Left forelimb (tissue), 1 donor: ENCODE measurements around the gene DNAH2.
A peak's percentile ranks its signal among the peaks of the same experiment; 100 is the strongest.

Experiments
- DNase-seq: peaks from one replicate; pipeline ENCODE4 v3.0.0-alpha.2; 2018; ENCODE audit warnings: low spot score

Gene DNAH2

DNA sequence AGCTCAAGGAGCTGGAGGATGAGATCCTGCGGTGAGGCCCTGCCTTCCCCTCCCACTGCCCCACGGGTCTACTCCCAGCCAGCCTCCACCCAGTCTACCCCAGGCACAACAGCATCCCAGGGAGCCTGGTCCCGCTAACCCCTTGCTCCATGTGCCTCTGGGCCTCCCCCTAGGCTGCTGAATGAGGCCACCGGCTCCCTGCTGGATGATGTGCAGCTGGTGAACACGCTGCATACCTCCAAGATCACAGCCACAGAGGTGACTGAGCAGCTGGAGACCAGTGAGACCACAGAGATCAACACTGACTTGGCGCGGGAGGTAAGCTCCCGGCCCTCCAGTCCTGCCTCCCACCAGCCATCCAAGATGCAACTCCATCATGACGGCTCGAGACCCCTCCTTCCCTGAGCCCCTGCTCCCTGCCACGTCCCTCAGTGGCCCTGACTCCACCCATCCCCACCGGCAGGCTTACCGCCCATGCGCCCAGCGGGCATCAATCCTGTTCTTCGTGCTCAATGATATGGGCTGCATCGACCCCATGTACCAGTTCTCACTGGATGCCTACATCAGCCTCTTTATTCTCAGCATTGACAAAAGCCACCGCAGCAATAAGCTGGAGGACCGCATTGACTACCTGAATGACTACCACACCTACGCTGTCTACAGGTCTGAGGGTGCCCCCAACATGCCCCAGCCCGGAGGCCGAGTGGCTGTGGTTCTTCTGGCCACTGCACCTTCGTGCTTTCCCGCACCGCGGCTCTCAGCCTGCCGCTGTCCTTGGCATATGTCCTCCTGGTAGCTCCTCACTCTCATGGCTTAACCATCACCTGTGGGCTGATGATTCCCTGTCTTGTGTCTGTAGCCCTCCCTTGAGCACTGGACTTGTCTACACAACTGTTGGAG is 101.5 kb downstream of the DNAH2 start:
- DNase-seq, result no peak

DNA sequence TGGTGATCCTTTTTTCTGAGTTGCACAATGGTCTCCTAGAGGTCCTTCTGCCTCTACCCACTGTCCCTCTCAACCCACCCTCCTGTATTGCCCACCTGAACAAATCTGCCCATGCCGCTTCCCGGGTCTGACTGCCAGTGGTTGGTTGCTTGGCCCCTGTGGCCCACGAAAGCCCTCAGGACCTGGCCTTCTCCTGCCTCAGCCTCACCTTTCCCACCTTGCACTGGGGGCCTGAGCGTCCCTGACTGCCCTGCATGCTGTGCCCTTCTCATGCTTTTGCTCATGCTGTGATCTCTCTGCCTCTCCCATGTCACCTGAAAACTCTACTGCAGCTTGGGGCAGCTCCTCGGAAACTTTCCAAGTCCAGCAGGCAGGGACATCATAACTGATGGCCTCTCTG is 102.7 kb downstream of the DNAH2 start:
- no peak for DNase-seq

DNA sequence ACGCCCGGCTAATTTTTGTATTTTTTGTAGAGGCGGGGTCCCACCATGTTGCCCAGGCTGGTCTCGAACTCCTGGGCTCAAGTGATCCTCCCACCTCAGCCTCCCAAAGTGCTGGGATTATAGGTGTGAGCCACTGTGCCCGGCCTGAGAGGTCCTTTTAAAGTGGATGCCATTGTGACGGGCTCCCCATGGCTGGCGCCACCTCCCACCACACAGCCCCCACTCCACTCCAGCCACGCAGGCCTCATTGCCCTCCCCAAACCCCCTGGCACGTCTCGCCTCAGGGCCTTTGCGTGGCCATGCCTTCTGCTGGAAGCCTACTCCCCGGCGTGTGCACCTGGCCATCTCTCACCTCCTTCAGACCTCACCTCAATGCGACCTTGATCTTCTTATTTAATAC is 104.6 kb downstream of the DNAH2 start:
- no peak for DNase-seq

DNA sequence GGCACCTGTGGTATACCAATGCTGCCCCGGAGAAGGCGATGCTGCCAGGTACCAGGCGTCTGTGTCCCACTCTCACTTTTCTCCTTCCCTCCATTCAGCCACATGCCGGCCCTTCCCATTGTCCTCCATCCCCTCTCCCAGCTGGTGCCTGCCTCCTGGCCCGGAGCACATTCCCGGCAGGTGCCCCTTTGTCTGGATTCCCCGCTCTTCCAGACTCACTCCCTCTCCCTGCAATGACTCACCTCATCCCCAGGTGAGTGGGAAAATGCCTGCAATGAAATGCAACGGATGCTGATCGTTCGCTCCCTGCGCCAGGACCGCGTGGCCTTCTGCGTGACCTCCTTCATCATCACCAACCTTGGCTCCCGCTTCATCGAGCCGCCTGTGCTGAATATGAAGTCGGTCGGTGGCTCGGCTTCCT is 106.0 kb downstream of the DNAH2 start:
- DNase-seq, result no peak

DNA sequence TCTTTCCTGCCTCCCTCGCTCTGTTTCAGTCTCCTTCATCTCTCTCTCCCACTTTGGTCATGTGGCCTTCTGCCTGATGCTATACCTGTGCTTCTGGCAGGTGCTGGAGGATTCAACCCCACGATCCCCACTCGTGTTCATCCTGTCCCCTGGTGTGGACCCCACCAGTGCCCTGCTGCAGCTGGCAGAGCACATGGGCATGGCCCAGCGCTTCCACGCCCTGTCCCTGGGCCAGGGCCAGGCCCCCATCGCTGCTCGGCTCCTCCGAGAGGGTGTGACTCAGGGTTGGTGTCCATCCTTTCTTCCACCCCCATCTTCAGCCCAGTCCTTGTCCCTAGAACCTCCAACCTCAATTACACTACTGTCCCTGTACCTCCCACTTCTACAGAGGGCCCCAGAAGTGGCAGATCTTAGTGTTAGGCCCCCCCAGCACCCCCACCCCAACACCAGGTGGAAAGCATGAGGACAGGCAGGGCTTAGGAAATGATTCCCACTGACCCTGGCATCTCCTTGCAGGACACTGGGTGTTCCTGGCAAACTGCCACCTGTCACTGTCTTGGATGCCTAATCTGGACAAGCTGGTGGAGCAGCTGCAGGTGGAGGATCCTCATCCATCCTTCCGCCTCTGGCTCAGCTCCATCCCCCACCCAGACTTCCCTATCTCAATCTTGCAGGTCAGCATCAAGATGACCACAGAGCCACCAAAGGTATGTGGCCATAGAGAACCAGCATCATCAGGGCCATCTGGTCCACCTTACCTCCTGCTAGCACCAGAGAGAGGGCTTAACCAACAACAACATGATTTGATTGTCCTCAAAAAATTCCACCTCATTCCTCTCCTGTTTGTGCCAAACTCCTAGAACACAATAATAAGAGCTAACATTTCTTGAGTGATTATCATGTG is 106.7 kb downstream of the DNAH2 start:
- no peak for DNase-seq

DNA sequence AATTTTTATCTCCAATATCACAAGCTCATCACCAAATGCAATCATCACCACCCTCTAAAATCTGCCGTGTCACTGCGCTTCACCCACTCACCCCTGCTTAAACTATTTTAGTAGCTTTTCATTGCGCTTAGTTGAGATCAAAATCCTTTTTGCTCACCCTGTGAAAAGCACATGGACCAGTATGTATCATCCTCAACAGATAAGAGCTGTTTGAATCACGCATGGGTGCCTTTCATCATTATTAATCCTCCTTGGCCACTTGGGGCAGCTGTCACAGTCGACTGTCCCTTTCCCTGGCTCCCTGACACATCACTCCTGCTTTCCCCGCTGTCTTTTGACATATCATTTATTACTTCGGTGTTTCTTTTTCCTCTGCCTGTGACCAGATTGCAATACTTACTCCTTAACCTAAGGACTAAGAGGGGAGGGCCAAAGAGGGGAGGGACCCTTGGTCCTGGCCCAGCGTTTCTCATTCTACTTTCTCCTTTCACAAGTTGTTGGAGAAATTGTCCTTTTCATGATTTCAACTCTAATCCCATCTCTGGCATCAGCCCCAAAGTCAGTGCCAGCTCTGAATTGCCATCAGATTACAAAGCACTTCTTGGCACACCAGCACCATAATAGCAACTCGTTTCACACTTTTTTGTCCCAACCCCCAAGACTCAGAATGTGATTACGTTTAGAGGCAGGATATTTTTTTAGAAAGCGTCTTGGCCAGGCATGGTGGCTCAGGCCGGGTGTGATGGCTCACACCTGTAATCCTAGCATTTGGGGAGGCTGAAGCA is 107.9 kb downstream of the DNAH2 start:
- no peak for DNase-seq

DNA sequence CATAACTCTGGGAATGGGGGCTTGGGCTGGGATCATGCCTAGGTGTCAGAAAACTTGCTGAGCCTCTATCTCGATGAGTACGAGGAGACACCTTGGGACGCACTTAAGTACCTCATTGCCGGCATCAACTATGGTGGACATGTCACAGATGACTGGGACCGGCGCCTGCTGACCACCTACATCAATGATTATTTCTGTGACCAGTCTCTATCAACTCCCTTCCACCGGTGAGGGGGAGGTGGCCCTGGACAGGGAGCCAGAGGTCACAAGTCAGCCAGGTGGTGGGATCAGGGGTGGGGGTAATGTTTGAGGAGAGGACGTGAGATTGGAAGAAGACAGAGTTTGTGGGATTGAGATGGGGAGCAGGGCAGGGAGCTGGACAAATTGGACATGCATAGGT is 113.1 kb downstream of the DNAH2 start:
- no peak for DNase-seq

DNA sequence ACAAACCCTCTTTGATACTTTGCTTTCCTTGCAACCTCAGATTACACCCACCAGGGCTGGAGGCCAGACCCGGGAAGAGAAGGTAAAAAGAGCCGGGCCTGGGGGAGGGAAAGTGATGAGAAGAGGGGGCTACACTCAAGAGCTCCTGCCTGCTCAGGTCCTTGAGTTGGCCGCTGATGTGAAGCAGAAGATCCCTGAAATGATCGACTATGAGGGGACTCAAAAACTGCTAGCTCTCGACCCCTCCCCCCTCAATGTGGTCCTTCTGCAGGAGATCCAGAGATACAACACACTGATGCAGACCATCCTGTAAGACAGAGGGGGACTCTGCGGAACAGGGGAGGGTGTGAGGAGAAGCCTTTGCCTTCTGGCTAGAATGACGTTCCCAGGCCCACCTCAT is 113.7 kb downstream of the DNAH2 start:
- no peak for DNase-seq

DNA sequence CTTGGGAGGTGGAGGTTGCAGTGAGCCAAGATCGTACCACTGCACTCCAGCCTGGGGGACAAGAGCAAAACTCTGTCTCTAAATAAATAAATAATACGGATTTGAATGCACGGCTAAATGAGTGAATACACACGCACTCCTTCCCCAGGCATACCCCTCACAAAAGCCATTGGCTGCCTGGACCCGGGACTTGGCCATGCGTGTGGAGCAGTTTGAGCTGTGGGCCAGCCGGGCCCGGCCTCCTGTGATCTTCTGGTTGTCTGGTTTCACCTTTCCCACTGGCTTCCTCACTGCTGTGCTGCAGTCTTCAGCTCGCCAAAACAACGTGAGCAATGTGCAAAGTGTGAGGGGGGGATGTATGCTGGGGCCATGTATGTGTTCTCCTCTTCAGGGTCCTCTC is 114.9 kb downstream of the DNAH2 start:
- no peak for DNase-seq

DNA sequence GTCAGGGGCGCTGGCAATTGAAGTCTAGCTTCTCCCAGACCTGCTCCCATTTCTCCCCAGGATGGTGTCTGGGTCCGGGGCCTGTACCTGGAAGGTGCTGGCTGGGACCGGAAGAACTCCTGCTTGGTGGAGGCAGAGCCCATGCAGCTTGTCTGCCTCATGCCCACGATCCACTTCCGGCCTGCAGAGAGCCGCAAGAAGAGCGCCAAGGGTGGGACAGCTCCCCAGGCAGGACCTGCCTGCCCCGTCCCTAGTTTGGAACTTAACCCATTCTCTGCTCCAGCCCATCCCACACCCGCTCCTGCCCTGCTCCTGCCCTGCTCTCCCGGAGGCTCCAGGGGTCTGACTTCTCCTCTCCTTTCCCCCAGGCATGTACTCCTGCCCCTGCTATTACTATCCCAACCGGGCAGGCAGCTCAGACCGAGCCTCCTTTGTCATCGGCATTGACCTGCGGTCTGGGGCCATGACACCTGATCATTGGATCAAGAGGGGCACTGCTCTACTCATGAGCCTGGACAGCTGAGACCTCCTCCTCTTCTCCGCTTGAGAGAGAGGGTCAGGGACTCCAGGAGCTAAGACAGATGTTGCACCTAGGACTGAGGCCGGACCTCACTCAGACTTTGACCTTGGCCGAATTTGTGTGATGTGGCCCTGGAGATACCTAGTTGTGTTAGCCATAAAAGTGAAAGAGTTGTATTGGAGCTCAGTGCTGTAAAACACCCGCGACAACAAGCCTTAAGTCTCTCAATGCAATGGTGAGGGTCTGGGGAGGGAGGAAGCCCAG is 115.7 kb downstream of the DNAH2 start:
- no peak for DNase-seq

DNA sequence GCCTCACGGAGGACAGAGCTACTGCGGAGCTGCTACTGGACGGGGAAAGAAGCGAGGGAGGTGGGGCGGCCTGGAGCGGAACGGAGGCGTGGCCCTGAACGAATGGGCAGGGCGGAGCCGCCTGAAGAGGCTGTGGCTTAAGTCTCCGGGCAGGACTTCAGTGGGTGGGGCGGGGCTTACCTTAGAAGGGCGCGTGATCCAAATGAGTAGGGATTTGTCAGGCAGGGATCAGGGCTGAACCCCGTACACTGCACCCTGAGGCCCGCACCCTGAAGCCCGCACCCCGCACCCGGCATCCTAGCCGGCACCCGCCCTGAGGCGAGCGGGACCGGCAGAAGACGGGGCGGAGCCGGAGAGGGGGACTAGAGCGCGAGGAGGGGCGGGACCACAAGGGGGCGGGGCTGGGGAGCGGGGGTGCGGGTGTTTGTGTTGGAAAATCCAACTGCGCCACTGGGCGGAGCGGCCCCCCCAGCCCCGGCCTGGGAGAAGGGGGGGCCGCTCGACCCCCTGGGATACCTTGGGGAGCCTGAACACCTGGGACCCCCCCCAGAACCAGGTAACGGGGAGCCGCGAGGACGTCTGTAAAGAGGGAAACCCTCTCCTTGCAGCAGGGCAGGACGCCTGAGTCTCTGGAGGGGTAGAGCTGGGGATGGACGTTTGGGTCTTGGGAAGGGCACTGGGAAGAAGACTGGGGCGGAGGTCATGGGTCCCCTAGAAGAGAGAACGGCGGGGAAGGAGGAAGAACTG is 116.4 kb downstream of the DNAH2 start, which contains the start of gene KDM6B:
TSS of gene KDM6B (plus strand) at position 423 of the 747 bp plus-strand sequence. CDS start 11,338 bp downstream, outside the sequence.
- peak; percentile 92 for DNase-seq

DNA sequence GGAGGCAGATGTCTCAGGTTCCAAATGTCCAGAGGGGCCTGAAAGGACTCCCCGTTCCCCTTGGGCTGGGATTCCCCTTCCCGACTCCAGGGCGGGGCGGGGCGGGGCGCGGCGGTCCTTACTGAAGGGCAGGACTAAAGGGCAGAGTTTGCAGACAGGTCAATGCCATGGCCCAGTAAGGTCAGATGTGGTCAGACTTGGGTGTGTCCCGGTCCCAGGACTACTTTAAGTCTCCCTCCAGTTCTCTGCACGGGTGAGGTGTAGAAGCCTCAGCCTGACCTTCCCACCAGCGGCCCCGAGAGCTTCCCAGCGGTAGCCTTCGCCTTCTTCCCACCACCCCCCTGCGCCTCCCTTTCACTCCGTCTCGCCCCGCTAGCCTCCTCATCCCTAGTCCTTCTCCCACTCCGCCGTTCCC is 117.0 kb downstream of the DNAH2 start:
- DNase-seq, result no peak

DNA sequence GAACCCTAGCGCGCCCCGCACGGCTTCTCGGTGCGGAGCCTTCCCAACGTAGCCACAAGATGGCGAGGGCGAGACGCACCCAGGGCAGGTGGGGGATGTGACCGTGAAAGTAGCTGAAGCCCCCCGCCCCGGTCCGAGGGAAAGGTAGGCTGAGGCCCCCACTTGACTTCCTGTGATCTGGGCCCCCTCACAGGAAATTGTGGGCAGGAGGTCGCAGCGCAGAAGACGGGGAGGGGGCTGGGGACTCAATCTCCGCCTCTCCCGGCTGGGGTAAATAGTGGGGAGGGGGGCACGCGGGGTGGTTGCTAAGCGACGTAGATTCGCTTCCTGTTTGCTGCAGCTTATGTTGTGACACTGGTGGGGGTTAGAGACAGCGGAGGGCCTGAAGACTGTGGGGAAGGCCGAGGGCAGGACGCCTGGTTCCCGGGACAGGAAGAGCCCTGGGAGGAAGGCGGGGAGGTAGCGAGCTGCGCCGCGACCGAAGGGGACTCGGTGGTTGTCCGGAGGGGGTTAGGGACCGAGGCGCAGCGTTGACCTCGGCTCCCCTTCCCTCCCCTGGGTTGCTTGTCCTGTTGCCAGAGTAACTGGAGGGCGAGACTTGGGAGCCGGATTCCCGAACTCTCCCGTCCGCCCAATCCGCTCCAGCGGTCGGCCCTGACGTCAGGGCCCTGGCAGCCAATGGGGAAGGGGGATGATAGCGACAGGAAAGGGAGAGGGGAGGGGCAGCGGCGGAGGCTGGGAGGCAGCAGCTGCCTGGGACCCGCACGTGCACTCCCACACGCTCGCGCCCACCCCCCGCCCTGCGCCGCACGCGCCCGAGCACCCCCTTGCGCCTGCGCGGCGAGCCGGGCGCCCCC is 117.6 kb downstream of the DNAH2 start:
- DNase-seq, result peak; percentile 99

DNA sequence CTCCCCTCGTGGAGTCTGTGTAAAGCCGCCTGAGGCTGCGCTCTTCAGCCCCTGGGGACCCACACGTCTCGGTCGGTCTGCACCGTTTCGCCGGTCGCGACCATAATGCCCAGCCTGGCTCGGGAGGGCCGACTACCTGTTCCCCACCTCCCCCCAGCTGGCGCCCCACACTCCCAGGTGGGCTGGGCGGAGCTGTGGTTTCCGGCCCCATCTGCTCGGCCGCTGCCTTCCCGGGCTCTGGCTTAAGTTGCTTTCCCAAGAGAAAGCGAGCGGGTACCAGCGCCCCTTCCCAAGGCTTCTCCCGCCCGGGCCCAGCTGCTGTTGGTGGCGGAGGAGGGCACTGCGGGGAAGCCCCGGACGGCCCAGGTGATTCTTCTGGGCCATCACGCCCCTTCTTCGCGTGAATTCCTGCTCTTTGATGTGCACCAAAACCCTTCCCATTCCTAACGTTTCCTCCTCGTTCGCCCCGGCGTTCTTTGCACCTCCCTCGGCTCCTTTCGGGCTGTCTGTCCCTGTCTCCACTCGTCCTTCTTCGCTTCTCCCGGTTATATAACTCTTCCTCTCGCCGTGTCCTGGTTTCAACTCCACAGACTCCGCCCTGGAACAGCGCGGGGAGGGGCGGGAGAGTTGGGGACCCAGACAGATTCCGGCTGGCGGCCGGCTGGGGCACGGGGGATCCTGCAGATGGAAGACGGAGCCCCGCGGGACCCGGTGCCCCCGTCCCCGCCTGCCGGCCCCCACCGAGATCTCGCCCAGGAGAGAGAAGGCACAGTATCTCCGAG is 118.5 kb downstream of the DNAH2 start:
- peak; percentile 81 for DNase-seq

DNA sequence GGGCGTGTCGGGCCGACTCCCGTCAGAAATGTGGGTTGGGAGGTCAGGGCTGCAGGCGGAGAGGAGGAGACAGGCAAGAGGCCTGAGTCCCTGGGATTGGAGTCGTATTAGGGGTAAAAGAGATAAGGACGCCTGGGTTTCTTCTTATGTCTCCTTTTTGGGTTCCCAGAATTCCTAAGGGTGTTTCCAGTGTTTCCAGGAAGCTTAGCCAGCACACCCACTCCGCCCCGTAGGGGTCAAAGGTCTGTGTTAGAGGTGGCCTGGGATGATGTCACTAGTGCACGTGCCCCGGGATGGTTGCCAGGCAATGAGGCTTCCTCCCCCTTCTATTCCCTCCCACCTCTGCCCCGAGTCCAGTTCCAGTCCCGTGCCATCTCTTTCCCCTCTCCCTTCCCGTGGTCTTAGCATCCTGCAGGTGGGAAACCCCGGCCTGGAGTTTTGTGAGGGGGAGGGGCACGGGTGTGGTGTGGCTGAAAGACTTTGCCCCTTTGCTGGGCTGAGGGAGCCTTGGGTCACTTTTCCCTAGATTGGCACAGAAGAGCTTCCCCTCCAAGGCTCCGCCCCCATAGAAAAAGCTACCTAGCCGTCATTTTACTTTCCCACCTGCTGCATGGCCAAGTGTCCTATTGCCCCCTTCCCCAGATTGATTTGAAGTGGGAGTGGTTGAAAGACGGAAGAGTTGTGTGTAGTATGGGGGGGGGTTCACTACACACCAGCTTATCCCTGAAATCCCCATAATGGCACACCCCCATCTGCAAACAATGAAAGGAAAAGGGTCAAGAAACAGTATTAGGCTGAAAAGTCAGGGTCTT is 119.3 kb downstream of the DNAH2 start:
- DNase-seq, result peak; percentile 88

DNA sequence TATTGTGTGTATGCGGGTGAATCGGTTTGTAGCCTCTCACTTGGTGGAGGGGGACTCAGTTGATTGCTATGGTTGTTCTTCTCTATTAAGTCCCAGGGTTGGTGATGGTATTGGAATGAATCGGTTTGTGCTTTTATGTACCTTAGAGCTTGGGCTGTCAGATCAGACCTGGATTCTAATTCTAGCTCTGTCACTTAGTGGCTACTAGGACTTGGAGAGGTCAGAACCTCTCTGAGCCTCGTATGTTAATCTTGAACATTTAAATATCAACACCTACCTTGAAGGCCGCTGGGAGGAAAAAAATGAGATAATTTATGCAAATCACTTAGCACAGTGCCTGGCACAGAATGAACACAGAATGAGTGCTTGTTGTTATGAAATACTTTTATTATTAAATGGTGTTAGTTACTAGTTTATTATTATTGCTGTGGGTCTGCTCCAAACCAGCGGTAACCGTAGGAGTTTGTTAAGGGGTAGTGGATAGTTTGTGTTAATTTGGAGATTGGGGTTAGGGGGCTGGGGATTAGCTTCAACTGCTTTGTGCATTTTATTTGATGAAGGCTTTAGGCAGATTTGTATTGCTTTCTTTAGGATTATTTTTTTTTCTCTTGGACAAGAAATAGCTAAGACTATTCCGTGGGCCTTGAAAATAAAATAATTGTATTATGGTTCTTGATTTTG is 120.0 kb downstream of the DNAH2 start:
- no peak for DNase-seq
